GM19467 (cell line): Measurements from ENCODE around the gene NPNT.

ENCODE experiments used
- ATAC-seq: cut with Tn5 transposase; IDR thresholded peaks from one replicate; pipeline ENCODE4 v1.9.1; 2021; ENCODE audit warnings: mild to moderate bottlenecking, moderate library complexity; ENCODE audit not compliant: unreplicated experiment

The NPNT gene

DNA sequence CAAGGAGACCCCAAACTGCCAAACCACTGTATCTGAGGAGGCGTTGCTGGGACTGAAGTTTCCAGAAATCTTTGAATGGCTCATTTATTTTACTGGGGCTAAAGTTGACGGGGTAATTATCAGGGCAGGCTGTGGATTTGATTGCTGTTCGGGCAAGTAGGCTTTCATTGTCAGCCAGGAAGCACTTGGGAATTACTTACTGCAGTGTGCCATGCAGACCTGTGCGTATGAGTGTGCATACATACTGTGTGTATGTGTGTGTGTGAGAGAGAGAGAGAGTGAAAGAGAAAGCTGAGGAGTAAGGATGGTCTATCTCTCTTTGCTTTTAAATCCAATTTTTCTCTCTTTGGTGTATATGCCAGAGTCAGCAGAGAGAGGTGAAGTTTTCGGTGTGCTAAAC lies 122.7 kb downstream of the NPNT start:
- ATAC-seq = no peak

DNA sequence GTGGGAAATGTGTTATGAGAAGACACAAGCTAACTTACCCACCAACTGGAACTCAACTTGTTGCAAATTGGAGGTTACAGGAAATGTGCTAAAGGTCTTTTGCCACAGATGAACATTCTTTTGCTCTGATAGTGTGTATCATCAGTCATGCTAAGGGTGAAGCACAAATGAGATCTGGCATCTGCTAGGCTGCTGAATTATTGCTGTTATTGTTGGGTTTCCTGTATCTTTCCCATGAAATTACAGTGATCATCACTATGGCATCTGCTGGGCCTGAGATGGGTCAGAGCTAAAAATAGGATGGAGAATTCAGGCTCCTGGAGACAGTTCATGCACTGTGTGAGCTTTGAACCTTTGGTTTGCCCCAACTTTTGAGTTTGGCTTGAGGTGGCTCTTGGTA lies 124.5 kb downstream of the NPNT start:
- no peak for ATAC-seq
